Measurements from ENCODE around the gene TAP2.

Gene TAP2

GRCh38 chr6:32853541-32854375, 15.2 kb upstream of the TAP2 start, which contains the start of the genes PSMB9 and TAP1:
Gene PSMB9 (plus strand): TSS chr6:32854192. CDS start chr6:32854230, 38 bp downstream.
Gene TAP1 (minus strand): TSS chr6:32853704. CDS start chr6:32853636, 68 bp downstream.
- peak; percentile 90 for DNase-seq

- DNase-seq = peak; percentile 80
These were observed 14.5 kb upstream of the TAP2 start for GRCh38 chr6:32852844-32853540.

- DNase-seq = peak; percentile 54
These were observed 13.7 kb upstream of the TAP2 start for GRCh38 chr6:32852018-32852843.

GRCh38 chr6:32851025-32851424, 12.5 kb upstream of the TAP2 start:
- no peak for DNase-seq

- DNase-seq = no peak
These were observed 10.6 kb upstream of the TAP2 start for GRCh38 chr6:32849126-32849525.

GRCh38 chr6:32847795-32848194, 9.3 kb upstream of the TAP2 start:
- no peak for DNase-seq

- DNase-seq = no peak
These were observed 8.5 kb upstream of the TAP2 start for GRCh38 chr6:32847004-32847403.

GRCh38 chr6:32845384-32845884, 6.9 kb upstream of the TAP2 start:
- DNase-seq = peak; percentile 50

- DNase-seq = no peak
These were observed 6.4 kb upstream of the TAP2 start for GRCh38 chr6:32844839-32845383.

- peak; percentile 94 for DNase-seq
These were observed 5.7 kb upstream of the TAP2 start, which contains the start of gene PSMB8 for GRCh38 chr6:32843979-32844838. Gene PSMB8 (minus strand): TSS chr6:32844047. CDS start chr6:32843996, 51 bp downstream.

GRCh38 chr6:32843331-32843978, 4.9 kb upstream of the TAP2 start:
- DNase-seq = no peak

- DNase-seq = no peak
These were observed 4.2 kb upstream of the TAP2 start for GRCh38 chr6:32842690-32843089.

- no peak for DNase-seq
These were observed 3.6 kb upstream of the TAP2 start for GRCh38 chr6:32842021-32842650.

GRCh38 chr6:32840604-32841246, 2.2 kb upstream of the TAP2 start:
- DNase-seq = no peak

GRCh38 chr6:32839356-32839755, 817 bp upstream of the TAP2 start:
- no peak for DNase-seq

- DNase-seq = no peak
These were observed 857 bp downstream of the TAP2 start for GRCh38 chr6:32837651-32838113.

GRCh38 chr6:32836873-32837272, 1.7 kb downstream of the TAP2 start:
- no peak for DNase-seq

- no peak for DNase-seq
These were observed 3.2 kb downstream of the TAP2 start for GRCh38 chr6:32835167-32835893.

- DNase-seq = no peak
These were observed 4.9 kb downstream of the TAP2 start for GRCh38 chr6:32833664-32834063.

Data from activated CD4-positive, CD25-positive, alpha-beta regulatory T cell treated with anti-CD3 and anti-CD28 coated beads, Interleukin-2, amount 50 U/mL, for 72 hours (primary cell).